GM21423 (cell line): ENCODE results near the gene UTP11.

ENCODE experiments used
- ATAC-seq: cut with Tn5 transposase; IDR thresholded peaks from one replicate; pipeline ENCODE4 v1.9.1; 2021; ENCODE audit warnings: mild to moderate bottlenecking, moderate library complexity; ENCODE audit not compliant: unreplicated experiment

The UTP11 gene

DNA sequence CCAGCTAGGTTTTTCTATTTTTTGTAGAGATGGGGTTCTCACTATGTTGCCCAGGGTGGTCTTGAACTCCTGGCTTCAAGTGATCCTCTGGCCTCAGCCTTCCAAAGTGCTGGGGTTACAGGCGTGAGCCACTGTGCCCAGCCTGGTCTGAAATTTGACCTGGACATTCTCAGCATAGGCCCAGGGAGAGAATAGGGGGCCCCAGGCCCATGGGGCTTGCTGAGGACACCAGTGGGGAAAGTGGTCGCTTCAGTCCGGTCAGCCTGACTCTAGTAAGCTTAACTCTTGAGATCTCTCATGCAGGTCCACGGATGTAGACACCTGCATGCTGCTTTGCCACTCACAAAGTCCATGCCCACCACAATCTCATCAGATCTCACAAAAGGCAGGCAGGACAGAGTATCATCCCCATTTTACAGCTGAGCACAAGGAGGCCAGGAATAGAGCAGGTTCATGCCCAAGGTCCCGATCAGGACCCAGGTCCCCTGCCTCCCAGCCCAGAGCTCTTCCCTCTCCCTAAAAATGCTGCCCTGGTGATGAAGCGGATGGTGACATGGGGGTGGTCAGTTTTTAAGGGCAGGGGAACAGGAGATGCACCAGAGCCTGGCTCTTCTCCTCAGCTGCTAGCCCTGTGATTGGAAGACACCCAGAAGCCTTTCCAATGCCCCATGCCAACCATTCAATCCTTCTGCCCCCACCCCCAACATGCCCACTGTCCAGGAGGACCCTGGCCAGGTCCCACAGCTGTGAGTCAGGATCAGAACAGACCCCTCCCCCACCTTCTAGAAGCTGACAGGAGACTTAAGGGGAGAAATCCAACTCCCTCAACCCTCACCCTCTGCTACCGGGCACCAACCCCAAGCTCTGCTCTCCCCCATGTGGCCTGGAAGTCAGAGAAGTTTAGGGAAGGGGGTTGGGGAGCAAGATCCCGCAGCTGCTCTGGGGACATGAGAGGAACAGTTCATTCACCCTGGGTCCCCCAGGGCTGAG is 9.0 kb upstream of the UTP11 start:
- no peak for ATAC-seq

DNA sequence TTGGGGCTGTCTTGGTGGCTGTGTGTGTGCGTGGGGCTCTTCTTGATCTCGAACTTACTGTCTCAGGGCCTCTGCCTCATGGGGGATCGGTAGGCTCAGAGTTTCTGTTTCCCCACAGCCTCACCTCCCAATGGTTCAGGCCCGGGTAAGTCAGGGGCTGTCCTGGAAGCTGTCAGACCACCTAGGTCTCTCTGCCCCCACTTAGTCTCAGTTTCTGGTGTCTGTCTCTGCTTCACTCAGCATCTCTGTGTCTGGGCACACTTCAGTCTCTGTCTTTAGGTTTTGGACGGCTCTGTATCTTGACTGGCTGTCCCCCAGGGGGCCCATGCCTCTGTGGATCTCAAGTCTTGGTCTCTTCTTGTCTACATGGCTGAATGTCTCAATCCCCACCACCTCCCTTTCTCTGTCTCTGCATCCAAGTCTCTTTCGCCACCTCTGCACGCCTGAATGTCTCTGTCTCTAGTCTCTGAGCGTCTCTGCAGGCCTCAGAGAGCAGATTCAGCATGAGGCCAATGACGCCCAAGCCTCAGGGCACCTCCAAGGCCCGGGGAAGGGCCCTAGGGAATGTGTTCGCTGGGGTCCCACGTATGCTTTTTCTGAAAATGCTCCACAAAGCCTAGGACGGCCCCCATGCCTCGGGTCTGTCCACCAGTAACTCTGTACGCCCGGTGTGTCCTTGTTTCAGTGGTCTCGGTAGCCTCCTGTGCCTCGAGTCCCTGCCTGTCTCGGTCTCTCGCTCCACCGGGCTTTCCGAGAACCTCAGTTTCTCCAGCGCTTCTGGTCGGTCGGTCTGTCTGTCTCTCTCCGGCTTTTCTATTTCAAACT is 8.0 kb upstream of the UTP11 start:
- ATAC-seq: no peak

DNA sequence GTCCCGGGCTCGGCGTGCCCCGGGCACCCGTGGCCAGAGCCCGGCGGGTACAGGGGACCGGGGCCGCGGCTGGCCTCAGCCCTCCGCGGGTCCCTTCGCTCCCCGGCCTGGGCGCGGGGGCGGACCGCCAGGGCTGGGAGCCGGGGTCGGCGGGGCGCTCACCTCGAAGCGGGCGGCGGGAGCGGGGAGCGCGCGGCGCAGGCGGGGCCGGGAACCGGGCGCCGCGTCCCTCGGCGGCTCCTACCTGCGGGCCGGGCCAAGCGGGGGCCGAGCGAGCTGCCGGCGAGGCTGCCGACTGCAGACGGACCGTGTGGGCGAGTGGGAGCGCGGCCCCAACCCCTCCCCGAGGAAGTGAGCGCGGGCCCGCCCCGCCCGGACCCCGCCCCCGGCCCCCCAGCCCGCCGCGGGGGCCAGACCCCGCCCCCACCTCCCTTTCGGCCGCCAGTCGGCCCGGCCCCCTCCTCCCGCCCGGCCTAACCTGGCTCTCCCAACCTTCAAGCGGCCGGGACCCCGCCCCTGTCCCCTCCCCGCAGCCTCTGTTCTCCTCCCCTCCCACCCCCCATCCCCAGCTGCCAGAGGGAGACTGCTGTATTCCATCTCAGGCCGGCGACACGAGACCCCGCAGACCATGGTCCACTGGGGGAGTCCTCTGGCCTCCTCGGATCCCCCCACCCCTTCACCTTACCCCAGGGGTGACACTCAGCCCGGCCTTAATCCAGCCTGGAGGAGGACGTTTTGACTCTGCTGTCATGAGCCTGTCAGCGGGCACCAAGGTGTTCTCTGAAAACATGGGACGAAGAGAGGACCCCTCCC is 7.1 kb upstream of the UTP11 start, which contains the start of gene FHL3:
TSS of gene FHL3 (minus strand) at position 320 of the 813 bp plus-strand sequence. CDS start 6,102 bp downstream, outside the sequence.
- peak; percentile 44 for ATAC-seq

DNA sequence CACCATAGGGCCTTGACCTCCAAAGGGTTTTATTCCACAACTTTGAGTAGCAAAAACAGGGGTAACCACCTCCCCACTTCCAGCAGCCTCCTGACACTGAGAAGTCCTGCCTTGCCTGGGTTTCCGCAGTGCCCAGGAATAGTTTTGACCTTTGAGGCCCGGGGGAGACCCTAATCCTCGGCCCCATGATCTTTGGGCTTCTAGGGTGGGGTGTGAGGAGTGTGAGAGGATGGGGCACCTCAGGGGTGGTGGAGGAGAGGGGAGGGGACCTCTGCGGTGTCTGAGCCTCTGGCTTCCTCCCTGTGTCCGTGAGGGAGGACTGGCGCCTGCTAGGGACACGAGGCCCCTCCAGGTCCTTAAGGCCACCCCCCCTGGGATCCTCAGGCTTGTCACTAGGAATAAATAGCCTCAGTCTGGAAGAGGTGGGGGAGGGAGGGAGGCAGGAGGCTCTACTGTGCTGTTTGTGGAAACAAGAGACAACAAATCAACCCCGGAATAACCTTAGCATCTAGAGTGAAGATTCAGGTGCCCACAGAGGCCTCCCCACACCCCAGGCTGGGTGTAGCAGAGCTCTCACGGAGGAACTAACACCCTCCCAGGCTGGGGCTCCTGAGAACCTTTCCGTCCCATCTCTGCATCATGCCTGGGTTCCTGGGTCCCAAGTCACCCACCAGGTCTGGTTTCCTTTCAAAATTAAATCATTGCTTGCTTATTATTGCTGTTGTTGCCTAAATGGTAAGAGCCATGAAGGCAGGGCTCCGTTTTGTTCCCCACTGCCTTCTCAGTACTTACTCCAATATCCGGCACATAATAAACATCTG is 6.3 kb upstream of the UTP11 start:
- ATAC-seq: no peak

DNA sequence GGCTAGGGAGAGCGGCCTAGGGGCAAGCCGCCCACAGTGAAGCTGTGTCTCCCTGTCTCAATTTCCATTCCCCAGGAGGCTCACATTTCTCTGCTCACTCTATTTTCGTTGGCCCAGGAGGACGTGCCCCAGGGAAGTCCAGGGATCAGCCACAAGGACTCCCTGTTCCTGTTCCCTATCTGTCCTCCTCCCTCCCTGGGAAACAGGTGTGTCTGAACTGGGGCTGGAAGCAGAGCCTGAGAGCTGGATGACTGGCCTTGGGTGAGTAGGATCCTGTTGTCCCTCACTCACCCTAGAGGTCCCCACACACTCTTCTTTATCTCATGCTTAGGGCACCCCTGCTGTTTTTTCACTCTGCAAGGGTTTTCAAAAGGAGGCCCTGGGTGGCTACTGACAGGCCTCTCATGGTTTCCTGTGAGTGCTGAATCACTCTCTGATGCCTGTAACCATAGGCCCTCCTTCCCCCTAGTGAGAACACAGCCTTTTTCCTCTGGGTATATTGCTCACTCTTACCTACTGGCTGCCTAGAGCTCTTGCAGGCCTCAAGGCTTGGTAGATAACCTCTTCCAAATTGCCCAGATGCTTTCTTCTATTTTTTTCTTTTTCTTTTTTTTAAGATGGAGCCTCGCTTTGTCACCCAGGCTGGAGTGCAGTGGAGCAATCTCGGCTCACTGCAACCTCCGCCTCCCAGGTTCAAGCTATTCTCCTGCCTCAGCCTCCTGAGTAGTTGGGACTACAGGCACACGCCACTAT is 3.3 kb upstream of the UTP11 start:
- ATAC-seq: no peak

DNA sequence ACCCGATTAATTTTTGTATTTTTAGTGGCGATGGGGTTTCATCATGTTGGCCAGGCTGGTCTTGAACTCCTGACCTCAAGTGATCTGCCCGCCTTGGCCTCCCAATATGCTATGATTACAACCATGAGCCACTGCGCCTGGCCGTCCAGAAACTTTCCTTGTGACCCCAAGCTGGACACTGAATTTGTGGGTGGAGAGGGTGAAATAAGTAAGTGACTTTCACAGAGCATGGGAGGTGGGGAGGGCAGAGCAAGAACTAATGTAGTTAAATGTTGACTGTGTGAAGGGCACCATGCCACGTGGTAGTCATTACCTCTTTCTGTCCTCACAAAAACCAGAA is 2.7 kb upstream of the UTP11 start:
- no peak for ATAC-seq

DNA sequence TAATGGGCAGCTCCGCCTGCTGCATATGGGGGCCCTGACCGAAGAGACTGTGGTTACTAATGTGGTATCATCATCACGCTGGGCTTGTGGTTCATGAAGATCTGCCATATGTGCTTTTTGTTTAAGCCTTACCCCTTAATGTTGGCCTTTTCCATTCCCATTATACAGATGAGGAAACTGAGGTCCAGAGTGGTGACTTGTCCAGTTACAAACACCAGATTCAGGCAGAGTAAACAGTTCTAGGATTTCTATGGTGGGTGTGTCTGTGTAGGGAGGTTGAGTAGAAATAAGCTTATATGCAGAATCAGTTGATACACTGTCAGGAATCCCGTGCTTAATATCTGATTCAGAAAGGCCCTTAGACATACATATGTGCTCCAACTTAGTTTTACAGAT is 691 bp downstream of the UTP11 start:
- ATAC-seq: no peak

DNA sequence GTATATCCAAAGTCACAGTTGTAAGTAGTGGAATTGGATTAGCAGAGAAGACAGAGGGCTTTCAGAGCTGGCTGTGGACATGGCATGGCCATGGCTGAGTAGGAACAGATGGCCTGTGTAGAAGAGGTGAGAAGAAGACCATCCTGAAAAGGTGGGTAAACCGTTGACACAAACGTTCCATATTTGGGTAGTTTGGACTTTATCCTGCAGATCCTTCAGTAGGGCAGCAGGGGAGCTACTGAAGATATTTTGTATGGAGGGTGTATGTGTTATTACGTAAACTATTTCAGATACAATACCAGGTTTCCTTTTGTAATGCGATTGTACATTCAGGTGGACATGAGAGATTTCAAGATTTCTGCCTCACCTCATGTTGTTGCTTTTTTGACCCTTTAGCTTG is 1.6 kb downstream of the UTP11 start:
- ATAC-seq: no peak

DNA sequence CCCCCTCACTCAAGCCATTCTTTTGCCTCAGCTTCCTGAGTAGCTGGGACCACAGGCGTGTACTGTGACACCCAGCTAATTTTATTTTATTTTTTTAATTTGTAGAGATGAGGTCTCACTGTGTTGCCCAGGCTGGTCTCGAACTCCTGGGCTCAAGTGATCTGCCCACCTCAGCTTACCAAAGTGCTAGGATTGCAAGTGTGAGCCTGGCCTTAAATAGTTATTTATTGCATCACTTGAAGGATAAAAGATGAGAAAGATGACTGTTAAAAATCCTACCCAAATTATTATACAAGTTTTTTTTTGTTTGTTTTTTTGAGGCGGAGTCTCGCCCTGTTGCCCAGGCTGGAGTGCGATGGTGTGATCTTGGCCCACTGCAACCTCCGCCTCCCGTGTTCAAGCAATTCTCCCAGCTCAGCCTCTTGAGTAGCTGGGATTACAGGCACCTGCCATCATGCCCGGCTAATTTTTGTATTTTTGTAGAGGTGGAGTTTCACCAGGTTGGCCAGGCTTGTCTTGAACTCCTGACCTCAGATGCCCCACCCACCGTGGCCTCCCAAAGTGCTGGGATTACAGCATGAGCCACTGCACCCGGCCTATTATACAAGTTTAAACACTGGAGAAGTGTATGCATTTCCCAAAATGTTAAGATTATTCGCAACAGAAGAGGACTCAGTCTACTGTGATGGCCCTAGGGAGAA is 2.3 kb downstream of the UTP11 start:
- no peak for ATAC-seq

DNA sequence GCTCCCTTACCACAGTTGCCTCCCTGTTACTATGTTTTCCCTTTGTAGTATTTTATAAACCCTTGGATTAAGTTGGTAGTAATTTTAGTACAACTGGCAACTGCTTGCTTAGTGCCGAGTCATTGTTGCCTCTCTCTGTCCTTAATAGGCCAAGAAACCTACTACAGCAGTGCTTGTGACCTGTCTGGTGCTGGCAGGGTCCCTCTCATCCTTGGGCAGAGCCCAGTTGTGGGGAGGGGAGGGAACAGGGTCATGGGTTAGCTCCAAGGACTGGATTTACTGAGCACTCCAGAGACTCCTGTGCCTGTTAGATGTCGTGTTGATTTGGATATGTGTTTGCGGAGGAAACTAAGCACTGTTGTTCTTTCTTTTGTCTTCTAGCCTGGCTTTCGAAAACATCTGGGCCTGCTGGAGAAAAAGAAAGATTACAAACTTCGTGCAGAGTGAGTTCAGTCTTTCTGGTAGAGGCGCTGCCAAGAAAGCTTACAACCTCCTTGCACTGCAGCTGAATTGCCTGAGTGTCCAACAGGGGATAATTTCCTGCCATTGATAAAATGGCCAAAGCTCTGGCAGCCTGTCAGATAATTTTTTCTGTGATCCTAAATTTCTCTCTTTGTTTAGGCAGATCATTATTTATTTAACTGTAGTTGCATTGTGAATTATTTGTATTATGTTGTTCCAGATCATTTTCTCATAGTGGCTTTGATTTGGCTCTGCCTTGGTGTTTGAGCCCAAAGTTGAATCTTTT is 3.6 kb downstream of the UTP11 start:
- ATAC-seq: no peak

DNA sequence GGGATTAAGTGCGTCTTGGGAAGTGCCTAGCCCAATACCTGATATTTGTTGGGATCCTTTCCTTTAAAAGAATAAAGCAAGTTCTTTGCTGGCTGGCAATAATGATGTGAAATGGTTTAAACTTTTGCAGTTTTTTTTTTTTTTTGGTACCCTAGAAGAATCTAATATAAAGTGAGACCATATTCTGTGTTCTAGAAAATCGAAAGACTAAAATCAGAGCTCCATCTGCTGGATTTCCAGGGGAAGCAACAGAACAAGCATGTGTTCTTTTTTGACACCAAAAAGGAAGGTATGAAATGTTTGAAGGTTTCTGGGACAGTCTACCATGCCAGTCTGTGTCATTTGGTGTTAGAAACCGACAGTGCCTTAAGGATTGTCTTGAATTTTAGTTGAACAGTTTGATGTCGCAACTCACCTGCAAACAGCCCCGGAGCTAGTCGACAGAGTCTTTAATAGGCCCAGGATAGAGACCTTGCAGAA is 6.4 kb downstream of the UTP11 start:
- no peak for ATAC-seq

DNA sequence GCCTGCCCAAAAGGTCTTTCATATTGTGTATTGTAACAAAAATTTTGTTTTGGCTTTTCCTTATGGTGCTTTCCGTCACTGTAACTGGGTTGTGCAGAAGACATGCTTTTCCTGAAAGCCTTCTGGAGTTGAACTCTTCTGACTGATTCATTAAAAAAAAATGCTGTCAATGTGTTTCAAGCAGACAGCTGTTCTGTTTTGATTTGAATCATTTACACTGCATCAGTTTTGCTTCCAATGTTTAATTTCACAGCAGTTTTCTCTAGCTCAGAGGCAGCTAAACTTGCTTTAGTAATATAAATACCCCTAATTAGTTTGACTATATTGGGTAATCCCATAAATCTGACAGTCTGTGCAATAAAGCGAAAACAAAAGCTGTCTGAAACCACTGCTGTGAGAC is 7.9 kb downstream of the UTP11 start:
- ATAC-seq: no peak

DNA sequence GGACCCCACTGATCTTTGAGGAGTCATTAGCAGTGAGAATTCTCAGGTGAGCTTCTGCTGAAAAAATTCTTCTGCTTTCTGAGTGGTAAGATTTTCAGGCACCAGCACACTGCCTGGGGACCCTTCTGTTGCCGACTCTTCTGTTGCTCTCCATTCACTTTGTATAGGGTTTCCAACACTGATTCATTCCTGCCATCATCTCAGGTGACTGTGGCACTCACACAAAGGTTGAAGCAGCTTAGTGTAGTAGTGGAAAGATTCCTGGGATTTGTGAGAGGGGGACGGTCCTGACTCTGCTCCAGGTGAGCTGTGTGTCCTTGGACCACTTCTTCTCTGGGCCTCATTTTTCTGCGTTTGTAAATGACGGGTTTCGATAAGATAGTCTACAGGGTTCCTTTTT is 9.4 kb downstream of the UTP11 start:
- ATAC-seq: no peak

DNA sequence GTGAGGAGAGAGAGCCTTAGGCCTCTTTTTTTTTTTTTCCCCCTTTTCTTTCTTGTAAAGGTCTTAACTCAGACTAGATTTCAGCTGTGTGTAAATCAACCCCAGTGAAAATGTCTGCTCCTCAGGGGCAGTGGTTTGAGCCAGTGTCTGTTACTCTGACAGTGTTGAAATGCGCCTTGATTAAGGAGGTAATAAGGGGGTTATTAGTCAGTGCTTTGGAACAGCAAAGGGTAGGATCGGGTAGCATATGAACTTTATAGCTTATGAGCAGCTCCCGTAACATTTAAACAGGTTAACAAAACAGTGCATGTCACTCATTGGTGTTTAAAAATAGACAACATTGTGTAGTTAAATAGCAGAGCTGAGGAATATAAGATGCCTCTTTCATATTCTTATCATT is 10.3 kb downstream of the UTP11 start:
- ATAC-seq: no peak

DNA sequence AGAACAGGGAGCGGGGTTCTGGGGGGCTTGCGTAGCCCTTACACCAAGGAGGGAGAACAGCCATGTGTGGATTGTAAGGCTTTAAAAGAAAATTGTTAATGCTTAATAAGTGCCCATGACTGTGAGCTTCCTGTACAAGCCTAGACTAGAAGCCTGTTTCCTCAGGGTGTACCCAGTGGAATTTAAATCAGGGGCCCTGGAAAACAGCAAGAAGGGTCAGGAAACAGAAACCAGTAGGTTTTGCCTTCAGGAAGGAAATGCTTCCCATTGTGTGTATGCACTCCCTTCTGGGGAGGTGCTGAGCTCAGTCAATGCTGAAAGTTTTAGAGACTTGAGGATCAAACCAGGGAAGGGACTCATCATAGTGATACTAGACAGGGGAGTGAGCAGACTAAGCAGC is 12.7 kb downstream of the UTP11 start:
- no peak for ATAC-seq

DNA sequence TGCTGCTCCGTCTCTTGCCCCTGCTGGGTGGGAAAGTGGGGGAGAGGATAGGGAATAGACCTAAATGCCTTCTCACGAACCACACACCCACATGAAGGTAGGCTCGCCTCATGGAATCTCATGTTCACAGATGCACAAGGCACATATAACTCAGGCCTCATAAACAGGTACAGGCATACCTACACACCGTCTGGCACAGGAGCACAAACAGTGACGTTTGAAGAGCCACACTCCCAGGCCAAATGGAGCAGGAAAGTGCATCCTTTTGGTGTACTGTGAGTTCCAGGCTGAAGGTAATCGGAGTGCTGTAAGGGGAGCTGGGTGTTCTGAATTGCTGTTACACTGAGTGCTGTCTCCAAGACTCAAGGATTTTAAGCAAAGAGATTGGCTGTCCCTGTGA is 13.1 kb downstream of the UTP11 start:
- no peak for ATAC-seq

DNA sequence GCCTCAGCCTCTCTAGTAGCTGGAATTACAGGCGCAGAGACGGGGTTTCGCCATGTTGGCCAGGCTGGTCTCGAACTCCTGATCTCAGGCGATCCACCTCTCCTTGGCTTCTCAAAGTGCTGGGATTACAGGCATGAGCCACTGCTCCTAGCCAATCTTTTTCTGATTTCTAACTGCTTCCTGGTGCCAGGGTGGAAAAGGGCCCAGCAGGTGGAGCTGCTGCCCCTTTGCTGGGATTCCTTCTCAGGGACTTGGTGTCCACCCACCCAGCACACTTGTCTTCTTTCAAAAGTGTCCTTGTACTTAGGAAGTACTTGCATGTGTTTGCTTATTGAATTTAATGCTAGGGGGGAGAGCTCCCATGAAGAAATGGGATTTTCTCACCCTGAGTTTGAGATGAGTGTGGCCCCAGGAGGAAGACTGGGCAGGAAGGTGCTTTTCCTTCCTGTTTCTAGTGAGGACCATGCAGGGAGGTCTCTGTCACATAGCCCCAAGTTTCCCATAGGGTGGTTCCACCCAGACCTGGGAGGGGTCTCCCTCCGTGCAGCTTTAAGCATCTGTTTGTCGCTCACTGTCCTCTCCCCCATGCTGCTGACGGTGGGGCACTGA is 14.2 kb downstream of the UTP11 start:
- ATAC-seq: no peak
